Fibroblast of skin of abdomen (primary cell): Measurements from ENCODE around the gene TMEM181.
A peak's percentile ranks its signal among the peaks of the same experiment; 100 is the strongest.
"Not testable (repeated sequence)": the region's sequence is repeated elsewhere in the genome, so short reads cannot be mapped to it uniquely, and the experiment has no call there.

Source experiments
- DNase-seq: peaks from one replicate; pipeline ENCODE4 v3.0.0-alpha.2; 2013

TMEM181 gene

DNA sequence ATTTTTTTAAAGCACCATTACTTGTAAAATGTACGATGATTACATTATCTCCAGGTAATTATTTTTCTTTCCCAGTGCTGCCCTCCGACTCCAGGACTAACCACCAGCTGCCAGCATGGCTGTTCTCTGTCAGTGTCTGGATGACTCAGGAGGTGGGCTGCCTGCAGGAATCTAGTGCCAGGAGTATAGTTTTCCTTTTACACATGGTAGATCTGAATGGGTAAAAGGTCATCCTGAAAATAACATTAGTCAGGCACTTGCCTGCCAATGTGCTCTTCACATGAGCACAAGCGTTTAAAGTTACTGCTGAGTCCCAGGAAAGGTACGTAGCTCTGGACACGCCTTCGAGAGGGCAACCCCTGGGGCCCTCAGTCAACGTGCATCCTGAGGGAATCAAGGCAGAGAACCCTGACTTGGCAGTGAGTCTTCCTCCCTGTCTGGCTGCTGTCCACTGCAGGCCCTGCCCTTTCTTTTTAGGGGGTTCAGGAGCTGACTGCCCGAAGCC lies 82.3 kb downstream of the TMEM181 start:
- peak; percentile 28 for DNase-seq

DNA sequence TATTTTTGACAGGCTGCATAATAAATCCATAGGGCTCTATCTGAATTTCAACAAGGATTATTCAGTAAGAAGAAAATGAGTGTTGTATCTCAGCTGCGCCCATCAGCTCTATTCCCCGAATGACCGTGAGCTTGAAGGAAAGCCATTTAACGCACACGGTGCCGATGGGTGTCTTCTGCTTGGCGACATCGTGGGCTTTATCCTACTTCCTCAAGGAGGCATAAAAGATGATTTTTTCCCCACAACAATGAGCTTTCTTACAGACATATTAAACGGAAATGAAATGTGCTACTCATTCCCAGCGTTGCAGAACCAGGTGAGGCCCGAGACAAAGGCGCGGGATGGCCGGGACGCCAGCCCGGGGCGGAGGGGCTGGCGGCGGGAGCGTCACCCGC lies 83.9 kb downstream of the TMEM181 start:
- no peak for DNase-seq

DNA sequence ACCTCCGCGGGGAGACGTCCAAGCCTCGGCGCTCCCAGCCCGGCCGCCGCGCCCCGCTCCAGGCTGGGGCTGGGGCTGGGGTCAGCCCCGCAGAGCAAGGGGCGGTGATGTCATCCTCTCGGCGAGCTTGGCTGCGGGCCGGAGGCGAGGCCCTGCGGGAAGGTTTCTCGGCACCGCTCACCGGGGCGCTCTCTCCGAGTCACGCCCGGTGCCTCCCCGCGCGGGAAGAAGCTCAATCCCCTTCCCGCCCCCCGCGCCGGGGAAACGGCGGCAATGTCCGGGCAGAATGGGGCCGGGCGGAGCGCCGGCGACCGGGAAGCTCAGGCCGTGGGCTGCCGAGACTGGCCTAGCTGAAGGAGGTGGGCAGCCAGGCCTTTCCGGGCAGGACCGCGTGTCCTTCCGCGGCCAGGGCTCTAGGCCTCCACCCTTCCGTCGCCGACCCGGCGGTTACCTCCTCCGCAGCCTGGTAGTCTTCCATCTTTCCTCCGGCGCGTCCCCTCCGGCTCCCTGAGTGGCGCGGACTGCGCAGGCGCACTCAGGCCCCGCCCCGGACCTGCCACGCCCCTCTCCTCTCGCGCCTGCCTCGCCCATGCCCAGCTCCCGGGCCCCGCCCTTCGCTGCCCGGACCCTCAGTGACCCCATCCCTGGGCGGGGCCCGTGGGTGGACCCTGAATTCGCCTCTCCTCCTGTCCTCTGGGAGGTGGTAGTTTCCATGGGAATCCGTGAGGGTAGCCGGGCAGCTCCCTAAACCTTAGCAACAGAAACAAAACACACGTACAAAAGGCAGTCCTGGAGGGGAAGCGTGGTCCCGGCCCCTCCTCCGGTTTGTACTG lies 84.6 kb downstream of the TMEM181 start, which contains the start of gene DYNLT1:
Gene DYNLT1 (minus strand): TSS at position 513 of the 833 bp plus-strand sequence. CDS start 35 bp downstream, at position 478.
- peak; percentile 87 for DNase-seq

DNA sequence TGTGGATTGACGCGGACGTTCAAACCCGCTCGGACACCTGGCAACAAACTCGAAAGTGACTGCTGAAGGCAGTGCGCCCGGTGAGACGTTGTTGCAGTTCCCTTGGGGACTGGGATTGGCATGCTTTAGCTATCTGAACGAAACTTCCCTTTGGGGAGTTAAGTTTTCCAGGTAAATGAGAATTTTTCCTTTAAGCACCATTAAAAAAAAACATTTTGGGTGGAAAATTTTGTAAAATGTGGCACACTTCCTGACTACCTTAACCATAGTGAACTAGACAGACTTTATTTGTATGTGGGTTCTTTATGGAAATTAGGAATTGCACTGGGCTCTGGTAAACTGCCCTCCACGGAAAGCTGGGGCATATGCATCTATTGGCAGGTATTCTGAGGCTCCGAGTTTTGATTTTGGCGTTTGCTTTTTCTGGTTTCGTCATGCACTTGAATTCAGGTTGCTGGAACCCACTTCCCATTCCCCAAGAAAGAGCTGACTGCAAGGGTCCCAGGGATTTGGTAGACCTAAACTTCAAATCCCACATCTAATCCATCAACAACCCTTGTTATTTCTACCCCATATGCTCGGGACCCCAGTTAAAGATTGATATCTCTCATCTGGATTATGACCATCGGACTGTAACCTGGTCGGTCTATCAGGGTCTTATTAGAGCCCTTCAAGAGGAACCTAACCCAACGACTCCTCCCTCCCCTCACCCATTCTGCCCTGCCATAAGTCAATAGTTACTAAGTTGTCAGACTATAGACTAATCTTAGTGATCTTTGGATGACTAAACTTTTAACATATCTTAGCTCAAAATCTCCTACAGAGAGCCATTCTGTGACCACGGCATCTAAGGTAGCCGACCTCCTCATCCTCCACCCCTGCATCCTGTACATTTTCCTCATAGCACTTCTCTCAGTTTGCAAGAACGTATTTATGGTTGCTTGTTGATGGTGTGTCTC lies 85.5 kb downstream of the TMEM181 start:
- DNase-seq: no peak

DNA sequence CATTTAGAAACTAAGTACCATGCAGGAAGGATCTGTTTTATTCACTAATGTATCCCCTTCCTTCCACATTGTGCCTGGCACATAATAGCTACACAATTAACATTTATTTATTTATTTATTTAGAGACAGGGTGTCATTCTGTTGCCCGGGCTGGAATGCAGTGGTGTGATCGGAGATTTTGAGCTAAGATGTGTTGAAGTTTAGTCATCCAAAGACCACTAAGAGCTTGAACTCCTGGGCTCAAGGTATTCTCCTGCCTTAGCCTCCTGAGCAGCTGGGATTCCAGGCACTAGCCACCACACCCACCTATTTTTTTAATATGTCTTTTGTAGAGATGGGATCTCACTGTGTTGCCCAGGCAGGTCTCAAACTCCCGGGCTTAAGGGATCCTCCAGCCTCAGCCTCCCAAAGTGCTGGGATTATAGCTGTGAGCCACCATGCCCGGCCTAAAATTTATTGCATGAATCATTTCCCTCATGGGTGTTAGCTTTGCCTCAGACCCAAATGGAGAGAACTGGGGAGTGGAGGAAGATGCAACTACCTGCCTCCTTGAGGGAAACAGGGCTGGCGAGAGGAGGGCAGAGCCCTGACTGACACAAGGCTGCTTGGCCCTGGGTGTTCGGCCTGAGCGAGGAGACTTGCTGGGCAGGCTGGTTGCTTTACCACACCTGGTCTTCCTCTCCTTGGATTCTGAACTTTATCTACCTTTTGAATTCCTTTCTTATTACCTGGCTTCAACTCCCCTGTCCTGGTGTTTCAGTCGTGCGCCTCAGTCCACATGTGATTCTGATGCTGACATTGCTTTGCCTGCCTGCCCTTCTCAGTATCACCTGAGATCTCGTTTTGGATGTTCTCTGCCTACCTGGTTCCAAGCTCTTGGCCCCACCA lies 86.4 kb downstream of the TMEM181 start:
- no peak for DNase-seq

DNA sequence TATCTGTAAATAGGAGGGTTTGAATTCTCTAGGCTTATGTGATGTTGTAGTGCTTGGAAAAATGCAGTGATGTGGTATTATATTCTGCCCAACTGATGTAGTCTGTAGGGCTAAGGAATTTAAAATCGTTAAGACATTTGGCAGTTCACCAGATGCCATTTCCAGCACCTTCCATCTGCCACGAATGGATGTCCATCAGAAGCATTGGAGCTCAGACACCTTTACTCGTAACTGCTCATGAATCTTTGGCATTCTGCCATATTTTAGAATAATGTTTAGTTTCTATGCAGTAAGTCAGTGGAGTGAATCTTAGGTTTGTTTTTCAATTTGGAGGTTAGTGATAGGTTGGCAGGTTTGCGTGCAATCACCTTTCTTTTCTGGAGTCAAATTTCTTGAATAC lies 87.6 kb downstream of the TMEM181 start:
- DNase-seq: peak; percentile 60

DNA sequence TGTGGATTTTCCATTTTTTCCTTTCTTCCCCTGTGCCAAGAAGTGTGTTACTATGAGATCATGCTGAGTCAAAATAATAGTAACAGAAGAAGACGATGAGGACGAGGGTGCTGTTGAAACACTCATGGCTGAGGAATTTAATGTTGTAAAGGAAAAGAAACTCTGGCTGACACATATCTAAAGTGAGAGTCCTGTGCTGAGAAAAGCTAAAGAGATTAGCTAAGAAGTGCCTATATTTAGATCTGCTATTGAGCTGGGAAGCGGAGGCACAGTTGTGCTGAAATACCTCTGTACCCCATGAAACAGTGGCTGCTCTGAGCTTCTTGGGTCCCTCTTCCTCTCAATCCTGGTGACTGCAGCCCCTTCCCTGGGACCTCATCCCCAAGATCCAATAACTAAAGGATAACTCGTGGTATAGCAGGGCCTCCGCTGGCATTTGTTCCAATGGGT lies 88.8 kb downstream of the TMEM181 start:
- peak; percentile 93 for DNase-seq

DNA sequence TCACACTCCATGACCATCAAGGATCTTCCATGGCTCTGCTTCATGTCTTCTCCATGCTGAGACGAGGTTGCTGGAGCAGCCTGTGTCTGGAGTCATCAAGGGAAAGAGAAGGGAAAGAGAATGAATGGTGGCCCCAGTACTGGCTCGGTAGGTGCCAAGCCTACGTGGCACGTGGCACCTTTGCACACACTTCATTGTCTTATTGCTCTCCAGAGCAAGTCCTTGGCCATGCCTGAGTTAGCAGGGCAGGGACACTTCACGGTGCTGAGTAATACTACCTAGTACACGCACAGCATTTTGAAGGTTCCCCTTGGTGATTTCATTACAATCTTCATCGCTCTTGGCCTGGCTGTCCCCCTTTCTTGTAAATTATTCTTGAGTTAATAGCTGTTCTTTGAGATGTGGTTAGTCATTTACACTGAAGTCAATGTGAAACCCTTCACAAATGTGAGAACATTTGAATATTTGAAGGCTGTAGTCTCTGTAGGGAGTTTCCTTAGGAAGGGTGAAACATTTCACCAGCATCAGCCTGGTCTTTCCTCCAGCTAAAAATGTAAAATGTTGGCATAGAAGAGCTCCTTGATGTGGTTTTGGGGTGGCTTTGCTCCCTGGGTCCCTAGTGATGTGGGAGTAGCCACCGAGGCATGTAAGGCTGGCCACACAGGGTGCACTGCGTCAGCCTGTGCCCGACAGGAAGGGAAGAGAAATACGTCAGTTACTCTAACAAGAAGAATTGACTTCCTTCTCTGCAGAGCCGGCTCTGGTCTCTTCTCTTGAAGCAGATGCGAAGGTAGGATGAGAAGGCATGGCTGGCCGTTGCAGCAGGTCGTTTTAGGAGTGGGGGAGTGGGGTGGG lies 89.6 kb downstream of the TMEM181 start, which contains the start of gene SYTL3:
Gene SYTL3 (plus strand): TSS at position 766 of the 855 bp plus-strand sequence. CDS start 13,215 bp downstream, outside the sequence.
- peak; percentile 80 for DNase-seq

DNA sequence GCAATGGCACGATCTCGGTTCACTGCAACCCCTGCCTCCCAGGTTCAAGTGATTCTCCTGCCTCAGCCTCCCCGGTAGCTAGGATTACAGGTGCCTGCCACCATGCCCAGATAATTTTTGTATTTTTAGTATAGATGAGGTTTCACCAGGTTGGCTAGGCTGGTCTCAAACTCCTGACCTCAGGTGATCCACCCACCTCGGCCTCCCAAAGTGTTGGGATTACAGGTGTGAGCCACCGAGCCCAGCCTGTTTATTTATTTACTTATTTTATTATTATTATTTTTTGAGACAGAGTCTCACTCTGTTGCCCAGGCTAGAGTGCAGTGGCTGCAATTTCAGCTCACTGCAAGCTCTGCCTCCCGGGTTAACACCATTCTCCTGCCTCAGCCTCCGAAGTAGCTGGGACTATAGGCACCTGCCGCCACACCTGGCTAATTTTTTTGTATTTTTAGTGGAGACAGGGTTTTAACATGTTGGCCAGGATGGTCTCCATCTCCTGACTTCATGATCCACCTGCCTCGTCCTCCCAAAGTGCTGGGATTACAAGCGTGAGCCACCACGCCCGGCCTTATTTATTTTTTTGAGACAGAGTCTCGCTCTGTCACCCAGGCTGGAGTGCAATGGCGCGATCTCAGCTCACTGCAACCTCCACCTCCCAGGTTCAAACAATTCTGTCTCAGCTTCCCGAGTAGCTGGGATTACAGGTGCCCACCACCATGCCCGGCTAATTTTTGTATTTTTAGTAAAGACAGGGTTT lies 92.3 kb downstream of the TMEM181 start:
- DNase-seq: not testable (repeated sequence)

DNA sequence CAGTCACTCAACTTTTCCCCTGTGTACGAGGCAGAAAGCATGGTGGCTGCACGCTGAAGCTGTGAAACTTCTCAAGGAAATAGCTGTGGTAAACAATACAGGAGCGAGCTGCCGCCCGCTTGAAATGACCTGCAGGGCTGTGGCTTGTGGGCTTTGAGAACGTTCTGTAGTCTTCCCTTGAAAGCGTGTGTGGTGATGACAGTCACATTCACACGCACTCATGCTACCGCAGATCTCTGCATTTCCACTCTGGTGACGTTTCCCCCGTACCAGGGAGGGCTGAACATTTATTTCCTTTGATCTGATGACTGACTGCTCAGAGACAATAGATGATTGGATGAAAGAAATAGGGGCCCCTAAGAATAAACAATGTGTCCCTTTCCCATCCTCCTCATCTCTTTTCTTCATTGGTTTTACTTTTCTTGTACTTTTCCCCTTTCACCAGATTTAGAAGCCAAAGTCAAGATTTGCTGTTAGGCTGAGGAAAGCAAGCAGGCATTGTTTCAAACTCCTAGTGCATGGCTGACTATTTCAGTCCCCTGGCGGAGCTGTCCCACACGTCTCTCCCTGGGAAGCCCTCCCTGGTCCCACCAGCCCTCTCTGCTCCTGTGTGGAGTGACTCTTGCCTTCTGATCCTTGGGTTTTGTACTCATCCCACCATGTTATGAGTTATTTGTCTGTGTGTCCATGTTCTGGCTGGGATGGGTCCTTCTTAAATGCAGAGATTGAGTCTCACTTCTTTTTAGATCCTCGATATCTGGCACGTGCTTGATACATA lies 93.9 kb downstream of the TMEM181 start:
- DNase-seq: peak; percentile 36

DNA sequence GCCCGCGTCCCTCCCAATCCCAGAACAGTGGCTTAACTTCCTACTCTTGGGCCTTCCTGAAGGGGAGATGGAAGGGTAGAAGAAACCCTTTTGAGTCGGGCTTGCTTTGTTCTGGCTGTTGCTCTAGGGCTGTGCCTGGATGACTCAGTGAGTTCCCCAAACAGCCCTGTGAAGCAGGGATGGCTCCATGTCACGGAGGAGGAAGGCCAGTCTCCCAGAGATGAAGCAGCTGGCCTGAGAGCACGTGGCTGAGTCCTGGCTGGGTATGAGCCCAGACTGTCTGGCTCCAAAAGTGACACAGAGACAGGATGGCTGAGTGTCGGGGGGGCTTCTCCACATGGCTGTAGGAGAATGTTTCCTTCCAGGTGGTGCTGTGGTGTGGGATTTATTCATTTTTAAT lies 94.6 kb downstream of the TMEM181 start:
- DNase-seq: peak; percentile 91

DNA sequence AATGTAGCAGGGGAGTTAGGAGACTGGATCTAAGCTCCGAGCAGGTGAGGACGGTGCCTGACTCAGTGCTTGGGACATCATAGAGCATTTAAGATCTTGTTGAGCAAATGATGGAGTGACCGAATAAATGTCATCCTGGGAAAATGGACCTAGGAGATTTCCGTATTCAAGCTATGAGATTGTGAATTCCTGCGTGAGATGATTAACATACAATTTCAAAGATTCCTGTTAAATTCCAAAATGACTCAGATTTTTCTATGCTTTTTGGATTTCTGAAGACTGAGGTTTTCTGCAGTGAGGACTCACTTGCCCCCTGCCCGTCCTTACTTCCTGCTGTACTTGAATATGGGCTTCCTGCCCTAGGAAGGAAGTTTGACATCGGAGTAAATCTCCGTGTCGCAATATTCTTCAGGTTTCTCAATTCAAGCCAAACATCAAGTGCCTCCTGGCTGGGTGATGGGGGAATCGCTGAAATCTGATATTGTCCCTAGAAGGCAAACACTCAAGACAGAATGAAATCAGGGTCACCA lies 95.1 kb downstream of the TMEM181 start:
- DNase-seq: peak; percentile 82

DNA sequence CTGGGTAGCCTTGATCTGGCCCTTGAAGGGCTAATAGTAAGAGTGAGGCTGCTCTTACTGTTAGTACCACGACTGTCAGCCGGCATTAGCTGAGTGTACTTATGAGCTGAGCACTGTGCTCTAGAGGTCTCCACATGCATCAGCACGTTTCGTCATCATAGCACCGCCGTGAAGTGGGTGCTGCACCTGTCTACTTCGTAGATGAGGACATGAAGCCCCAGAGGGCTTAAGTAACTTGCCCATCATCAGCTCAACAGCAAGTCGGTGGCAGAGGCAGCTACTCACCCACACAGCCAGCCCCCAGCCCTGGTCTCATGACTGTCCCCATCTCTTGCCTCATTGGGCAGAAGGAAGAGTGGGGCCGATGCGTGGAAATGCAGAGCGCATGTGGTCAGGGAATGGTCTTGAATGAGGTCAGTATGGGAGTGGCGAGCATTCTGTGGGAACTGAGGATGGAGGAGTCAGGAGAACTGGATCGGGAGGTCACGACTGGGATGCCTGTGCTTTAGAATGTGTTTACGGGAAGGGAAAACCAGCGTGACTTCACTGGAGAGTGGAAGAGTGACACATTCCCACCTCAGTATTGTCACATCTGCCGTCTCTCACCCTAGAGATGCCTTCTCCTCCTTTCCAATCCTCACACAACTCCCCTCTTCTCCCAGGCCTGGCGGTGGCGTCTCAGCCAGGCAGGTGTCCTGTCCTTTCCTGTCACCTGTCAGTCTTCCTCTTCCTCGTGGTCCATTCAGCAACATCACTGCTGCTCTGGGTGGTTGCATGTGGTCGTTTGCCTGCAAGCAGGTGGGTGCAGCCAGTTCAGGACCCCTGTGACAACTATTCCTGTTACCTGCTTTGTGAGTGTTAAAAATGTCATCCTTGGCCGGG lies 95.9 kb downstream of the TMEM181 start:
- DNase-seq: no peak

DNA sequence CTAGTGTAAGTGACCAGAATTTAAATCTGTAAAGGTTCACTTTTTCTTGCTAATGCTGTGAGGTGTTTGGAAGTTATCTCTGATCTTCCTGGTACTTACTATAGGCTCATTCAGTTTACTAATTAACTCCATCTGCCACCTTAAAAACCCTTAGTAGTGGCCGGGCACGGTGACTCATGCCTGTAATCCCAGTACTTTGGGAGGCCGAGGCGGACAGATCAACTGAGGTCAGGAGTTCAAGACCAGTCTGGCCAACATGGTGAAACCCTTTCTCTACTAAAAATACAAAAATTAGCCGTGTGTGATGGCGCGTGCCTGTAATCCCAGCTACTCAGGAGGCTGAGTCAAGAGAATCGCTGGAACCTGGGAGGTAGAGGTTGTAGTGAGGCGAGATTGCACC lies 97.1 kb downstream of the TMEM181 start:
- peak; percentile 49 for DNase-seq

DNA sequence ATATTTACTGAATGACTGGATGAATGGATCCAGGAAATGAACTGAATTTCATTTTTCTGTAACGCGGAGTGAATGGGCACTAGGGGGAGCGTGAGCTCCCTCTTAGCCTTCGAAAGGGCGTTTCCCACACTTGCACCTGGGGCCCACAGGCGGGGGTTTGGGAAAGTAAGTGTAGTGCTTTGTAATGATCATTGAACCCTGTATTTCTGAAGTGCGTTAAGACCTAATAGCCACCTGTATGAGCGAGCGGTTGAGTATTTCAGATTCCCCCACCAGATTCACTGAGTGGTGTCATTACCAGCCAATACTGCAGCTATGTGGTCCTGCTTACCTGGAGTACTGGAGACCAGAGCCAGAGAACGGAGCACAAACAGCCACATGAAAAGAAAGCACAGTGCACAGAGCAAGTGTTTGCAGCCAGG lies 100.5 kb downstream of the TMEM181 start:
- no peak for DNase-seq

DNA sequence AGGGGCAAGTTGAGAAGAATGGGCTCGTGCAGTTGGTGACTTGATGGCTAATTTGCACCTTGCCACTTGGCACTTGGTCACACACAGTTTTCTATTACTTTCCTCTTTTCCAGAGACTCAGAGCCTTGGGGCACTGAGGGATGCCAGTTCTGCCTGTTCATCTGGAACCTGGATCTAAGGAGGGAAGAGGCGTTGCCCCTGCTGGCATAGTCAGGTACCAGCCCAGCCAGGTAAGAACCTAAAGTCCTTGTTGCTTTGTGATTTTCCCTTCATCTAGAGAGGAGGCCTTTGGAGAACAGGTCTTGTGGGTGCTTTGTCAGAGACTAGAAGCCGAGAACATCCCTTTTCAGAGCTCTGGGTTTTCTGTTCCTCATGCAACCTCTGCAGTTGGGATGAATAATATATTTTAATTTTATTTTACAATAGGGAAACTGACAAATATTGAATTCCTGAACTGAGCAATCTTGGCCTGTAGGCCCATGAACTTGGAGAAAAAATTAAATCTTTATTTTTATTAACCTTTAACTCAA lies 101.3 kb downstream of the TMEM181 start:
- no peak for DNase-seq

DNA sequence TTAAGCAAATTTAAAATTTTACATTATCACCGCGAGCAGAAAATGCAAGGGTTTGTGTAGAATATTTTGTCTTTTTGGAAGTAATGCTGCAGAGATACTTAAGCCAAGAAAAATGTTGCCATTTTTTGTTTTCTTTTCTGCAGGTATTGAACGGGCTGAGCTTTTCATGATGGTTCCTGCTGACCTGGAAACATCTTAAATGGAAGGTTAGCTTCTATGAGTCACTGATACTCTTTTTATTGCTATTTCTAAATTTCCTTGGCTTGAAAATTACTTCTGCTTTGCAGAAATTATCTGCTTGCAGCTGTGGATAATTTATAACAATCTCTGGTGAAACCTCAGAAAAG lies 102.7 kb downstream of the TMEM181 start:
- DNase-seq: no peak
